HK-2 (cell line): ENCODE results near the gene MRPL58.
"Not testable (repeated sequence)": the region's sequence is repeated elsewhere in the genome, so short reads cannot be mapped to it uniquely, and the experiment has no call there.

Source experiments
- DNase-seq: peaks from one replicate; pipeline ENCODE4 v3.0.0-alpha.2; 2018; ENCODE audit not compliant: unreplicated experiment

MRPL58 gene

GRCh38 chr17:74987418-74987908 lies 25.0 kb upstream of the MRPL58 start, which contains the start of gene CDR2L:
Gene CDR2L, plus strand, starts transcription at chr17:74987632. Its CDS starts 412 bp downstream, at chr17:74988044.
- DNase-seq, result peak; percentile 93

- DNase-seq, result peak; percentile 76
Observed at GRCh38 chr17:74987909-74988711, 24.4 kb upstream of the MRPL58 start.

GRCh38 chr17:74990581-74991105 lies 21.8 kb upstream of the MRPL58 start:
- no peak for DNase-seq

- no peak for DNase-seq
Observed at GRCh38 chr17:74992223-74992622, 20.2 kb upstream of the MRPL58 start.

GRCh38 chr17:74994440-74994839 lies 18.0 kb upstream of the MRPL58 start:
- no peak for DNase-seq

- DNase-seq, result no peak
Observed at GRCh38 chr17:74995847-74996246, 16.6 kb upstream of the MRPL58 start.

GRCh38 chr17:74998783-74999182 lies 13.7 kb upstream of the MRPL58 start:
- DNase-seq, result no peak

GRCh38 chr17:74999523-74999922 lies 12.9 kb upstream of the MRPL58 start:
- no peak for DNase-seq

- DNase-seq, result no peak
Observed at GRCh38 chr17:75001915-75002843, 10.3 kb upstream of the MRPL58 start.

GRCh38 chr17:75003070-75003956 lies 9.2 kb upstream of the MRPL58 start:
- no peak for DNase-seq

- DNase-seq, result no peak
Observed at GRCh38 chr17:75003957-75004355, 8.5 kb upstream of the MRPL58 start.

GRCh38 chr17:75004371-75004770 lies 8.1 kb upstream of the MRPL58 start:
- DNase-seq, result no peak

GRCh38 chr17:75005291-75005690 lies 7.2 kb upstream of the MRPL58 start:
- DNase-seq, result no peak

GRCh38 chr17:75006084-75006483 lies 6.4 kb upstream of the MRPL58 start:
- not testable (repeated sequence) for DNase-seq

- DNase-seq, result no peak
Observed at GRCh38 chr17:75006653-75007052, 5.8 kb upstream of the MRPL58 start.

- no peak for DNase-seq
Observed at GRCh38 chr17:75008373-75008772, 4.1 kb upstream of the MRPL58 start.

GRCh38 chr17:75009139-75009724 lies 3.2 kb upstream of the MRPL58 start:
- DNase-seq, result no peak

GRCh38 chr17:75010683-75011400 lies 1.6 kb upstream of the MRPL58 start:
- no peak for DNase-seq

GRCh38 chr17:75011401-75012095 lies 922 bp upstream of the MRPL58 start:
- no peak for DNase-seq

- no peak for DNase-seq
Observed at GRCh38 chr17:75012096-75012345, 449 bp upstream of the MRPL58 start.
